Activated CD8-positive, alpha-beta T cell treated with anti-CD3 and anti-CD28 coated beads for 36 hours (primary cell): ENCODE results near the gene SLC25A26. TPM values are rescaled to one million over a fixed set of nuclear protein-coding genes. Genes with fewer than 3 reads are reported as not detected.
"Not testable (repeated sequence)": the region's sequence is repeated elsewhere in the genome, so short reads cannot be mapped to it uniquely, and the experiment has no call there.

Experiments
- ATAC-seq: fragments of 200-7000 bp; cut with Tn5 transposase; one replicate; pipeline ENCODE4 v1.10.0; 2021; ENCODE audit warnings: mild to moderate bottlenecking, moderate library complexity
- CTCF ChIA-PET: fragments of 350-600 bp; sonication (Branson Sonifier 250); formaldehyde crosslinking; loops from one replicate; lab custom pipeline; 2021; ENCODE audit warnings: antibody characterized with exemption; lab: Charles Lee
- POLR2A ChIA-PET: fragments of 350-600 bp; sonication (Branson Sonifier 250); formaldehyde crosslinking; loops from one replicate; lab custom pipeline; 2021; ENCODE audit warnings: antibody characterized with exemption; lab: Charles Lee
- DNase-seq: peaks from one replicate; pipeline ENCODE4 v3.0.0-alpha.2; 2020
- H3K27ac Mint-ChIP-seq: one replicate; pipeline ENCODE4 v1.8.0; 2021; ENCODE audit warnings: mild to moderate bottlenecking, mixed read lengths
- H3K27me3 Mint-ChIP-seq: one replicate; pipeline ENCODE4 v1.8.0; 2021; ENCODE audit warnings: mixed read lengths
- H3K36me3 Mint-ChIP-seq: one replicate; pipeline ENCODE4 v1.8.0; 2021; ENCODE audit warnings: low read depth, mixed read lengths
- H3K4me1 Mint-ChIP-seq: one replicate; pipeline ENCODE4 v1.8.0; 2021; ENCODE audit warnings: low read depth, mixed read lengths
- H3K4me3 Mint-ChIP-seq: one replicate; pipeline ENCODE4 v1.8.0; 2021; ENCODE audit warnings: mild to moderate bottlenecking, moderate library complexity, mixed read lengths
- H3K9me3 Mint-ChIP-seq: one replicate; pipeline ENCODE4 v1.8.0; 2021; ENCODE audit warnings: mixed read lengths
- intact Hi-C: fragments of 100-400 bp; cut with micrococcal nuclease; formaldehyde crosslinking; loops from one replicate; pipeline ENCODE4 v1.10.0; 2022
- total RNA-seq, 2 experiments: library from RNA; stranded (reverse); gene quantifications; one replicate each; pipeline ENCODE4 v1.2.3, GENCODE V29; 2021
- TF ChIP-seq, protein P1 (sequence below): fragments of 200-600 bp; IDR thresholded peaks from one replicate; pipeline ENCODE4 v1.8.0; 2022; ENCODE audit warnings: antibody characterized with exemption, mild to moderate bottlenecking

SLC25A26 gene
- total RNA-seq, 2 experiments from 2014 or later, result 28.5 to 31.0 TPM

DNA sequence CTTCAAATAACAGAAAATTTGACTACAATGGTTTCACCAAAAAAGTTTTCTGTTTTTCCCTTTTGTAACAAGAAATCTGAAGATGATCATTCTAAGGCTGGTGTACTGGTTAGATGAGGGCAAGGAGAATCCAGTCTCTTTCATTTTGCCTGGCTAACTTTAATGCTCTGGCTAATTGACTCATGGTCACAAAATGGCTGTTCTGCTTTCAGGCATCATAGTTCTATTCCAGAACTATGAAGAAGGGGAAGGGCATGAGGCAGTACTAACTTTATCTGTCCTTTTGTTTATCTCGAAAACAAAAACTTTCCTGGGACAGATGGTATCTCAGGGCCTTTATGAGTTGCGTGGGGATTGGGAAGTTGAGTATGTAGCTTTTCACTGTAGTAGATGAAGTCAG is 50.4 kb downstream of the SLC25A26 start:
- H3K27me3 Mint-ChIP-seq, result no peaks in the 10 kb centered on the region
- intact Hi-C loops, result no loop called here
- no peaks in the 10 kb centered on the region for H3K4me1 Mint-ChIP-seq
- no peaks in the 10 kb centered on the region for H3K9me3 Mint-ChIP-seq
- TF ChIP-seq, protein P1, sequence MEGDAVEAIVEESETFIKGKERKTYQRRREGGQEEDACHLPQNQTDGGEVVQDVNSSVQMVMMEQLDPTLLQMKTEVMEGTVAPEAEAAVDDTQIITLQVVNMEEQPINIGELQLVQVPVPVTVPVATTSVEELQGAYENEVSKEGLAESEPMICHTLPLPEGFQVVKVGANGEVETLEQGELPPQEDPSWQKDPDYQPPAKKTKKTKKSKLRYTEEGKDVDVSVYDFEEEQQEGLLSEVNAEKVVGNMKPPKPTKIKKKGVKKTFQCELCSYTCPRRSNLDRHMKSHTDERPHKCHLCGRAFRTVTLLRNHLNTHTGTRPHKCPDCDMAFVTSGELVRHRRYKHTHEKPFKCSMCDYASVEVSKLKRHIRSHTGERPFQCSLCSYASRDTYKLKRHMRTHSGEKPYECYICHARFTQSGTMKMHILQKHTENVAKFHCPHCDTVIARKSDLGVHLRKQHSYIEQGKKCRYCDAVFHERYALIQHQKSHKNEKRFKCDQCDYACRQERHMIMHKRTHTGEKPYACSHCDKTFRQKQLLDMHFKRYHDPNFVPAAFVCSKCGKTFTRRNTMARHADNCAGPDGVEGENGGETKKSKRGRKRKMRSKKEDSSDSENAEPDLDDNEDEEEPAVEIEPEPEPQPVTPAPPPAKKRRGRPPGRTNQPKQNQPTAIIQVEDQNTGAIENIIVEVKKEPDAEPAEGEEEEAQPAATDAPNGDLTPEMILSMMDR, result no peak
- ATAC-seq, result no peak
- no peak for DNase-seq
- no peak overlapping the region for H3K4me3 Mint-ChIP-seq
- ChIA-PET POLR2A (interaction anchor here (0.7 kb wide), 1 partner anchor 739 kb away, joined by 3 read pairs; no protein-coding TSS in a partner anchor), CTCF (interaction anchor here (1.1 to 3.3 kb wide), 2 partner anchors 17 to 551 kb away, joined by 3 to 16 read pairs; no protein-coding TSS in a partner anchor)
- H3K27ac Mint-ChIP-seq, result no peak overlapping the region
- H3K36me3 Mint-ChIP-seq, result peaks cover 22% of the 10 kb centered on the region

DNA sequence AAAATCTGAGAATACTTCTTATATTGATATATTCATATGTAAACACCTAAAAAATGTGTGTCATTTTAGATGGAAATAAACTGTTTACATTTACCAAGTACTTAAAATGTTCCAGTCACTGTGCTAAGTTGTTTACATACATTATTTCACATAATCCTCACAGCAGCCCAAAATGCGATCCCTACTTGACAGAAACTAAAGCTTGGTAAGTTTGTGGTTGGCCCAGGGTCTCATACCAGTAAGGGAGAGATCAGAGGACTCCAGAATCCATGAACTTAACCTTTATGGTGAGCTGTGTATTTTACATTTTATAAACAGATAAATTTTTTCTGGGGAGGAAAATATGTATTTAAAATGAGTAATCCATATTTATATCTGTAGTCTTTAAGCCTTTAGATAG is 51.2 kb downstream of the SLC25A26 start:
- no peak overlapping the region for H3K27ac Mint-ChIP-seq
- CTCF ChIA-PET, result interaction anchor here (0.7 to 3.3 kb wide), 2 partner anchors 18 to 544 kb away, joined by 5 to 16 read pairs; no protein-coding TSS in a partner anchor

DNA sequence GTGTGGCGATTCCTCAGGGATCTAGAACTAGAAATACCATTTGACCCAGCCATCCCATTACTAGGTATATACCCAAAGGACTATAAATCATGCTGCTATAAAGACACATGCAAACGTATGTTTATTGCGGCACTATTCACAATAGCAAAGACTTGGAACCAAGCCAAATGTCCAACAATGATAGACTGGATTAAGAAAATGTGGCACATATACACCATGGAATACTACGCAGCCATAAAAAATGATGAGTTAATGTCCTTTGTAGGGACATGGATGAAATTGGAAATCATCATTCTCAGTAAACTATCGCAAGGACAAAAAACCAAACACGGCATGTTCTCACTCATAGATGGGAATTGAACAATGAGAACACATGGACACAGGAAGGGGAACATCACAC is 54.0 kb downstream of the SLC25A26 start:
- not testable (repeated sequence) for H3K27me3 Mint-ChIP-seq
- peaks cover 19% of the 10 kb centered on the region for H3K36me3 Mint-ChIP-seq
- intact Hi-C loops, result loop anchor here (5.0 kb wide), 2 partner anchors 97 to 117 kb away; no protein-coding TSS in a partner anchor

More for the DNA sequence above, 51.2 kb downstream of the SLC25A26 start:
- TF ChIP-seq, protein P1, result no peak
- Mint-ChIP-seq H3K4me3 (no peak overlapping the region), H3K36me3 (peaks cover 21% of the 10 kb centered on the region), H3K4me1 (peaks cover 3% of the 10 kb centered on the region), H3K27me3 (no peaks in the 10 kb centered on the region), H3K9me3 (no peaks in the 10 kb centered on the region)
- ATAC-seq (no peak), DNase-seq (no peak)
- intact Hi-C loops, result no loop called here
- POLR2A ChIA-PET, result interaction anchor here (0.7 kb wide), 1 partner anchor 739 kb away, joined by 3 read pairs; no protein-coding TSS in a partner anchor

DNA sequence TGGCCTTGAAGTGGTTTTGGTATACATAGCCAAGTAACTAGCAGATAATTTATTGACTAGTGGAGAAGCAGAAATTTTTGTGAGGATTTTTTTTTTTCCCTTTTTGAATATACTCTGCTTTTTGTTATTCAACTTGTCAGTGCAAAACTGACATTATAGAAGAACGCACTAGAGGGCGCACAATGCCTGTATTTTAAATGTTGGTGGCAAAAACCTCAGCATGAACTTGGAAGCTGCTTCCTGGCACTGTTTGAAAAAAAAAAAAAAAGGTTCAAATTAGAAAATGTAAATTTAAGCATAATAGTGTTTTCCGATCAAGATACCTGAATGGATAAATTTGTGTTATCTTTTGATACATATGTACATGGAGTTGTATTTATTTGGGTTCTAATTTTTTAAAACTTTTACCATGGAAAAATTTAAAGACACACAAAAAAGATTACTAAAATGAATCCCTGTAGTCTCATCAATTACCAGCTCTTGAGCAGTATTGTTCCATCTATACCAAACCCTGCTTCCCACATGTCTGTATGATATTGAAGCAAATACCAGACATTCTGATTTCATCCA is 56.0 kb downstream of the SLC25A26 start:
- peak; percentile 76 for DNase-seq
- no peaks in the 10 kb centered on the region for H3K27me3 Mint-ChIP-seq
- H3K36me3 Mint-ChIP-seq, result peaks cover 12% of the 10 kb centered on the region
- ATAC-seq, result no peak
- no peaks in the 10 kb centered on the region for H3K9me3 Mint-ChIP-seq
- ChIA-PET POLR2A (no interaction called here), CTCF (interaction anchor here (0.7 to 4.0 kb wide), 18 partner anchors 9 to 545 kb away, joined by 3 to 18 read pairs (median 4); no protein-coding TSS in a partner anchor)
- no peak overlapping the region for H3K27ac Mint-ChIP-seq
- intact Hi-C loops, result loop anchor here (2.0 to 5.0 kb wide), 3 partner anchors 96 to 546 kb away; no protein-coding TSS in a partner anchor
- no peak overlapping the region for H3K4me3 Mint-ChIP-seq
- TF ChIP-seq, protein P1, result peak; percentile 78
- H3K4me1 Mint-ChIP-seq, result peaks cover 26% of the 10 kb centered on the region

More for the DNA sequence above, 54.0 kb downstream of the SLC25A26 start:
- CTCF ChIA-PET, DNase-seq, H3K4me3 Mint-ChIP-seq, ATAC-seq, H3K27ac Mint-ChIP-seq, H3K9me3 Mint-ChIP-seq, POLR2A ChIA-PET: not testable (repeated sequence)
- peaks cover 17% of the 10 kb centered on the region for H3K4me1 Mint-ChIP-seq

DNA sequence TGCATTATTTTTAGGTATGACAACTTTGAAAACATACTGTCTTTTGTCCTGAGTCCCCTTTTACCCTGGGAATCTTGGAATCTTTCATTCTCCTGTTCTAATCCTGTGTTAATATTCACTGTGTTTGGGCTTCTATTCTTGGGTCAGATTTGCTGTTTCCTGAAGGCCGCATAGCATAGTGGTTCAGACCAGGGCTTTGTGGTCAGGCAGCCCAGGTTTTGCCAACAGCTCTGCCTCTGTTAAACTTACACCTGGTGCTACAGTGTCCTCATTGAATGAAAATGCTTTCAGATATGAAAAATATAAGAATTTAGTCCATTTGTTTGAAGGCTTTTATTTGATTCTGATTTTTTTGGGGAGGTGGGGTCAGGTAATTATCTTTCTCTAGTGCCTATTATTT is 58.4 kb downstream of the SLC25A26 start:
- H3K9me3 Mint-ChIP-seq, result no peaks in the 10 kb centered on the region
- peaks cover 2% of the 10 kb centered on the region for H3K36me3 Mint-ChIP-seq
- CTCF ChIA-PET, result interaction anchor here (0.8 to 4.0 kb wide), 9 partner anchors 17 to 543 kb away, joined by 3 to 18 read pairs (median 4); no protein-coding TSS in a partner anchor

More for the DNA sequence above, 58.4 kb downstream of the SLC25A26 start:
- POLR2A ChIA-PET, result no interaction called here
- intact Hi-C loops, result loop anchor here (5.0 kb wide), 2 partner anchors 93 to 113 kb away; no protein-coding TSS in a partner anchor
- Mint-ChIP-seq H3K27ac (no peak overlapping the region), H3K4me3 (no peak overlapping the region), H3K27me3 (no peaks in the 10 kb centered on the region), H3K4me1 (peaks cover 26% of the 10 kb centered on the region)
- ATAC-seq (no peak), DNase-seq (no peak)
- TF ChIP-seq, protein P1, result no peak
